Activated T-cell treated with anti-CD3 and anti-CD28 coated beads, Interleukin-2, amount 50 U/mL, for 48 hours (primary cell): ENCODE results near the gene MRPL48.
"Not testable (repeated sequence)": the region's sequence is repeated elsewhere in the genome, so short reads cannot be mapped to it uniquely, and the experiment has no call there.

Experiments
- DNase-seq, 2 experiments: peaks; one replicate each; pipeline ENCODE4 v3.0.0-alpha.2; 2020

Gene MRPL48

GRCh38 chr11:73851046-73851764, 63.5 kb downstream of the MRPL48 start:
- DNase-seq = no peak

- DNase-seq = no peak
Measured at GRCh38 chr11:73852049-73852448, 64.4 kb downstream of the MRPL48 start.

- DNase-seq = no peak
Measured at GRCh38 chr11:73854680-73855079, 67.0 kb downstream of the MRPL48 start.

GRCh38 chr11:73856031-73856567, 68.4 kb downstream of the MRPL48 start:
- DNase-seq = no peak

GRCh38 chr11:73859671-73860070, 72.0 kb downstream of the MRPL48 start:
- DNase-seq = no peak

GRCh38 chr11:73860202-73860601, 72.5 kb downstream of the MRPL48 start:
- no peak for DNase-seq

- DNase-seq = no peak
Measured at GRCh38 chr11:73862986-73863385, 75.3 kb downstream of the MRPL48 start.

GRCh38 chr11:73866095-73866579, 78.5 kb downstream of the MRPL48 start:
- no peak for DNase-seq

- no peak for DNase-seq
Measured at GRCh38 chr11:73866586-73866996, 78.9 kb downstream of the MRPL48 start.

GRCh38 chr11:73869332-73869949, 81.8 kb downstream of the MRPL48 start:
- no peak for DNase-seq

GRCh38 chr11:73870261-73870660, 82.6 kb downstream of the MRPL48 start:
- no peak for DNase-seq

GRCh38 chr11:73872749-73873357, 85.2 kb downstream of the MRPL48 start:
- DNase-seq = no peak

- DNase-seq = no peak
Measured at GRCh38 chr11:73875380-73875779, 87.7 kb downstream of the MRPL48 start.

- peak; percentile 29 to 30 for DNase-seq
Measured at GRCh38 chr11:73875840-73876239, 88.2 kb downstream of the MRPL48 start.

- peak; percentile 95 to 97 for DNase-seq
Measured at GRCh38 chr11:73876424-73877310, 89.0 kb downstream of the MRPL48 start, which contains the start of the genes COA4 and PAAF1. TSS of gene COA4 (minus strand) at chr11:73876846. CDS start at chr11:73873378, 3,468 bp downstream. TSS of gene PAAF1 (plus strand) at chr11:73876999. CDS start at chr11:73877022, 23 bp downstream.

- no peak for DNase-seq
Measured at GRCh38 chr11:73878771-73879170, 91.1 kb downstream of the MRPL48 start.

GRCh38 chr11:73880449-73880848, 92.8 kb downstream of the MRPL48 start:
- not testable (repeated sequence) for DNase-seq

GRCh38 chr11:73883856-73884255, 96.2 kb downstream of the MRPL48 start:
- DNase-seq = no peak

GRCh38 chr11:73888244-73888643, 100.6 kb downstream of the MRPL48 start:
- no peak for DNase-seq

- no peak for DNase-seq
Measured at GRCh38 chr11:73889019-73889418, 101.3 kb downstream of the MRPL48 start.

- DNase-seq = no peak
Measured at GRCh38 chr11:73889536-73889935, 101.9 kb downstream of the MRPL48 start.

GRCh38 chr11:73893041-73893440, 105.4 kb downstream of the MRPL48 start:
- DNase-seq = no peak
